ELF-1 (cell line): ENCODE data around the gene C1QTNF1.
A peak's percentile ranks its signal among the peaks of the same experiment; 100 is the strongest.

Source experiments
- DNase-seq: peaks from one replicate; pipeline ENCODE4 v3.0.0-alpha.2; 2016; ENCODE audit warnings: low read depth, low spot score

C1QTNF1 gene

GRCh38 chr17:79090443-79091225 lies 66.7 kb downstream of the C1QTNF1 start:
- no peak for DNase-seq

- DNase-seq = no peak
Observed at GRCh38 chr17:79091226-79091670, 67.3 kb downstream of the C1QTNF1 start.

- DNase-seq = no peak
Observed at GRCh38 chr17:79092567-79092966, 68.6 kb downstream of the C1QTNF1 start.

- DNase-seq = no peak
Observed at GRCh38 chr17:79093270-79093669, 69.3 kb downstream of the C1QTNF1 start.

GRCh38 chr17:79094261-79094660 lies 70.3 kb downstream of the C1QTNF1 start:
- DNase-seq = no peak

GRCh38 chr17:79095345-79096055 lies 71.5 kb downstream of the C1QTNF1 start:
- DNase-seq = no peak

GRCh38 chr17:79096477-79096876 lies 72.5 kb downstream of the C1QTNF1 start:
- DNase-seq = no peak

GRCh38 chr17:79097226-79098055 lies 73.5 kb downstream of the C1QTNF1 start:
- DNase-seq = no peak

GRCh38 chr17:79098282-79098867 lies 74.4 kb downstream of the C1QTNF1 start:
- DNase-seq = peak; percentile 30
